MCF 10A (cell line): Measurements from ENCODE around the gene JUND. TPM values are rescaled to one million over a fixed set of nuclear protein-coding genes. Genes with fewer than 3 reads are reported as not detected.

ENCODE experiments used
- BruUV-seq: library from RNA; stranded (reverse); fragments of 400-500 nt; replicated peaks from 2 replicates; lab custom pipeline; 2021; lab: Mats Ljungman, UMichigan
- CTCF ChIA-PET: fragments of 300-600 bp; sonication (Branson Sonifier 250); formaldehyde crosslinking; extraction: SDS; loops from one replicate; lab custom pipeline; 2021; ENCODE audit warnings: antibody characterized with exemption, inconsistent platforms; lab: Yijun Ruan, JAX
- POLR2A ChIA-PET: fragments of 300-600, 350-650 bp; sonication (Branson Sonifier 250); formaldehyde crosslinking; extraction: SDS; loops from one replicate; lab custom pipeline; 2020; ENCODE audit warnings: antibody characterized with exemption, inconsistent platforms; lab: Yijun Ruan, JAX
- DNase-seq: peaks from one replicate; pipeline ENCODE4 v3.0.0-alpha.2; 2018; ENCODE audit not compliant: unreplicated experiment
- H3K27ac Mint-ChIP-seq: one replicate; pipeline ENCODE4 v1.8.0; 2022; ENCODE audit warnings: mild to moderate bottlenecking, low read depth, mixed read lengths; ENCODE audit not compliant: unreplicated experiment
- H3K27me3 Mint-ChIP-seq: one replicate; pipeline ENCODE4 v1.8.0; 2022; ENCODE audit warnings: mixed read lengths; ENCODE audit not compliant: insufficient read depth, unreplicated experiment
- H3K36me3 Mint-ChIP-seq: one replicate; pipeline ENCODE4 v1.8.0; 2022; ENCODE audit warnings: mild to moderate bottlenecking, moderate library complexity, mixed read lengths; ENCODE audit not compliant: insufficient read depth, unreplicated experiment
- H3K4me1 Mint-ChIP-seq: one replicate; pipeline ENCODE4 v1.8.0; 2022; ENCODE audit warnings: mixed read lengths; ENCODE audit not compliant: insufficient read depth, unreplicated experiment
- H3K4me3 Mint-ChIP-seq: one replicate; pipeline ENCODE4 v1.8.0; 2022; ENCODE audit warnings: mild to moderate bottlenecking, moderate library complexity, mixed read lengths; ENCODE audit not compliant: unreplicated experiment
- H3K9me3 Mint-ChIP-seq: one replicate; pipeline ENCODE4 v1.8.0; 2022; ENCODE audit warnings: mixed read lengths; ENCODE audit not compliant: unreplicated experiment
- intact Hi-C: fragments of 100-400 bp; cut with micrococcal nuclease; formaldehyde crosslinking; loops from 2 replicates; pipeline ENCODE4 v1.14.1; 2022
- total RNA-seq: library from RNA; stranded (reverse); gene quantifications from 2 replicates; pipeline ENCODE4 v1.2.3, GENCODE V29; 2022
- TF ChIP-seq, protein P1 (sequence below): fragments of 200-600 bp; IDR thresholded peaks from one replicate; pipeline ENCODE4 v1.8.0; 2022; ENCODE audit warnings: antibody characterized with exemption, mild to moderate bottlenecking; ENCODE audit not compliant: unreplicated experiment

JUND gene
- total RNA-seq, 1 experiment from 2014 or later: 120 TPM

DNA sequence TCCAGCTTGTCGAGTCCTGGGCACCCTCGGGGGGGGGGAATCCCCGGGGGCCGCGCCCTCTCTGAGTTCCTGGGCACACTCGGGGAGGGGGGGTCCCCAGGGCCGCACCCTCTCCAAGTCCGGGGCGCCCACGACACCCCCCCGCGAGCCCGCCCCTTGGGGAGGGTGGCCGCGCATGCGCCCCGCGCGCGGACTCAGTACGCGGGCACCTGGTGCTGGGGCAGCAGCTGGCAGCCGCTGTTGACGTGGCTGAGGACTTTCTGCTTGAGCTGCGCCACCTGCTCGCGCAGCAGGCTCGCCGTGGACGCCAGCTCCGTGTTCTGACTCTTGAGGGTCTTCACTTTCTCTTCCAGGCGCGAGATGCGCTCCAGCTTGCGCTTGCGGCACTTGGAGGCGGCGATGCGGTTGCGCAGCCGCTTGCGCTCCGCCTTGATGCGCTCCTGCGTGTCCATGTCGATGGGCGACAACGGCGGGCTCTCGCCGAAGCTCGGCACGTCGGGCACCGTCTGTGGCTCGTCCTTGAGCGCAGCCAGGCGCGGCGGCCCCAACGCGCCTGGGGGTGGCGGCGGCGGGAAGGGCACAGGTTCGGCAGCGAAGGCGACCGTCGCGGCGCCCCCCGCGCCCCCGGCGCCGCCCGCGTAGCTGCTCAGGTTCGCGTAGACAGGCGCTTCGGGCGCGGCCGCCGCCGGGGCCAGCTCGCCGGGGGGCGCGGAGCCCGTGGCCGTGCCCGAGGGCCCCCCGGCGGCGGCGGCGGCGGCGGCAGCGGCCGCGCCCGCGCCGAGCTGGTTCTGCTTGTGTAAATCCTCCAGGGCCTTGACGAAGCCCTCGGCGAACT, 958 bp downstream of the JUND start:
- Mint-ChIP-seq H3K27me3 (no peaks in the 10 kb centered on the region), H3K36me3 (peaks cover 68% of the 10 kb centered on the region), H3K4me1 (peaks cover 14% of the 10 kb centered on the region), H3K9me3 (no peaks in the 10 kb centered on the region), H3K27ac (peak overlapping the region; percentile 98), H3K4me3 (peak overlapping the region; percentile 87)
- intact Hi-C loops: no loop called here
- BruUV-seq: no TSS peak
- ChIA-PET POLR2A (interaction anchor here (0.7 to 9.0 kb wide), 27 partner anchors 12 to 639 kb away, joined by 3 to 178 read pairs (median 6); partner anchors contain the start of genes COPE, DDX49, GDF15 and LSM4), CTCF (interaction anchor here (0.7 to 8.0 kb wide), 14 partner anchors 11 to 209 kb away, joined by 3 to 257 read pairs (median 8); partner anchors contain the start of genes LSM4 and PGPEP1)
- peak; percentile 82 for DNase-seq
- TF ChIP-seq, protein P1, sequence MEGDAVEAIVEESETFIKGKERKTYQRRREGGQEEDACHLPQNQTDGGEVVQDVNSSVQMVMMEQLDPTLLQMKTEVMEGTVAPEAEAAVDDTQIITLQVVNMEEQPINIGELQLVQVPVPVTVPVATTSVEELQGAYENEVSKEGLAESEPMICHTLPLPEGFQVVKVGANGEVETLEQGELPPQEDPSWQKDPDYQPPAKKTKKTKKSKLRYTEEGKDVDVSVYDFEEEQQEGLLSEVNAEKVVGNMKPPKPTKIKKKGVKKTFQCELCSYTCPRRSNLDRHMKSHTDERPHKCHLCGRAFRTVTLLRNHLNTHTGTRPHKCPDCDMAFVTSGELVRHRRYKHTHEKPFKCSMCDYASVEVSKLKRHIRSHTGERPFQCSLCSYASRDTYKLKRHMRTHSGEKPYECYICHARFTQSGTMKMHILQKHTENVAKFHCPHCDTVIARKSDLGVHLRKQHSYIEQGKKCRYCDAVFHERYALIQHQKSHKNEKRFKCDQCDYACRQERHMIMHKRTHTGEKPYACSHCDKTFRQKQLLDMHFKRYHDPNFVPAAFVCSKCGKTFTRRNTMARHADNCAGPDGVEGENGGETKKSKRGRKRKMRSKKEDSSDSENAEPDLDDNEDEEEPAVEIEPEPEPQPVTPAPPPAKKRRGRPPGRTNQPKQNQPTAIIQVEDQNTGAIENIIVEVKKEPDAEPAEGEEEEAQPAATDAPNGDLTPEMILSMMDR: no peak

- no peaks in the 10 kb centered on the region for H3K9me3 Mint-ChIP-seq
- TF ChIP-seq, protein P1: peak; percentile 84
- CTCF ChIA-PET: interaction anchor here (0.5 to 8.0 kb wide), 38 partner anchors 9 to 209 kb away, joined by 3 to 257 read pairs (median 4); partner anchors contain the start of genes LSM4 and PGPEP1
- H3K27me3 Mint-ChIP-seq: no peaks in the 10 kb centered on the region
- POLR2A ChIA-PET: interaction anchor here (0.6 to 9.0 kb wide), 34 partner anchors 11 to 746 kb away, joined by 3 to 178 read pairs (median 4); partner anchors contain the start of genes ELL, GDF15, LSM4 and MPV17L2
- H3K27ac Mint-ChIP-seq: peak overlapping the region; percentile 98
- peaks cover 71% of the 10 kb centered on the region for H3K36me3 Mint-ChIP-seq
- H3K4me3 Mint-ChIP-seq: peak overlapping the region; percentile 87
- TSS peak; percentile 48 for BruUV-seq
- intact Hi-C loops: loop anchor here (1.0 kb wide), 3 partner anchors 44 to 131 kb away; partner anchors contain the start of gene LSM4
- DNase-seq: peak; percentile 98
- H3K4me1 Mint-ChIP-seq: peaks cover 22% of the 10 kb centered on the region
Observed at GRCh38 chr19:18279516-18280246, 1.7 kb downstream of the JUND start.

DNA sequence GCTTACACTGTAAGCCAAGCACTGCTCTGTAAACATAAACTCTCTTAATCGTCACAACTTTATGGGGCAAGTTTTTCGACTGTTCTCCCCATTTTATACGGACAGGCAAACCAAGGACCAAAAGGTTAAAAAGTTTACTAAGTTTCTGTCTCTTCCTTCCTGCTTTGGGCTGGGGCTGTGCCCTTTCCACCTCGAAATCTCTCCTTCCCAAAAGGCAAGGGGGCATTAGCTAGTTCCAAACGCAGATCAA, 2.2 kb downstream of the JUND start:
- peak overlapping the region; percentile 87 for H3K4me3 Mint-ChIP-seq
- peak overlapping the region; percentile 98 for H3K27ac Mint-ChIP-seq
- no peaks in the 10 kb centered on the region for H3K27me3 Mint-ChIP-seq
- no TSS peak for BruUV-seq
- intact Hi-C loops: loop anchor here (1.0 kb wide), 3 partner anchors 44 to 131 kb away; partner anchors contain the start of gene LSM4
- H3K9me3 Mint-ChIP-seq: no peaks in the 10 kb centered on the region
- ChIA-PET POLR2A (interaction anchor here (0.6 to 9.0 kb wide), 29 partner anchors 11 to 747 kb away, joined by 3 to 178 read pairs (median 4); partner anchors contain the start of genes ELL, GDF15, LSM4 and MPV17L2), CTCF (interaction anchor here (0.6 to 8.0 kb wide), 36 partner anchors 10 to 181 kb away, joined by 3 to 257 read pairs (median 4); partner anchors contain the start of genes LSM4 and PGPEP1)
- TF ChIP-seq, protein P1: no peak
- H3K4me1 Mint-ChIP-seq: peaks cover 27% of the 10 kb centered on the region
- H3K36me3 Mint-ChIP-seq: peaks cover 71% of the 10 kb centered on the region
- no peak for DNase-seq
